GM10266 (cell line): ENCODE measurements around the gene KCNMB4.
A peak's percentile ranks its signal among the peaks of the same experiment; 100 is the strongest.

ENCODE experiments used
- DNase-seq: peaks from one replicate; pipeline ENCODE4 v3.0.0; 2012; ENCODE audit errors: extremely low spot score
- CTCF ChIP-seq: IDR thresholded peaks from 2 replicates; pipeline ENCODE4 v1.5.1; 2012; ENCODE audit warnings: mild to moderate bottlenecking, low read depth; ENCODE audit not compliant: control insufficient read depth, insufficient read depth; ENCODE audit errors: missing control alignments

Gene KCNMB4

GRCh38 chr12:70365648-70366518, at the start of gene KCNMB4:
KCNMB4 (plus strand) TSS chr12:70366290; CDS start chr12:70366735, 445 bp downstream.
- peak; percentile 95 for DNase-seq
- no peak for TF ChIP-seq CTCF

- TF ChIP-seq CTCF, result no peak
- peak; percentile 9 for DNase-seq
These were observed 48.3 kb upstream of the KCNMB4 start for GRCh38 chr12:70317781-70318180.

- no peak for DNase-seq
- TF ChIP-seq CTCF, result no peak
These were observed 46.5 kb upstream of the KCNMB4 start for GRCh38 chr12:70319605-70320004.

GRCh38 chr12:70321191-70321590, 44.9 kb upstream of the KCNMB4 start:
- no peak for TF ChIP-seq CTCF
- no peak for DNase-seq

GRCh38 chr12:70327541-70327940, 38.5 kb upstream of the KCNMB4 start:
- no peak for DNase-seq

GRCh38 chr12:70329728-70330127, 36.4 kb upstream of the KCNMB4 start:
- no peak for TF ChIP-seq CTCF
- no peak for DNase-seq

More at GRCh38 chr12:70327541-70327940, 38.5 kb upstream of the KCNMB4 start:
- TF ChIP-seq CTCF, result no peak

- DNase-seq, result no peak
- TF ChIP-seq CTCF, result no peak
These were observed 35.9 kb upstream of the KCNMB4 start for GRCh38 chr12:70330158-70330557.
